Measurements from ENCODE around the gene HKDC1. TPM values are rescaled to one million over a fixed set of nuclear protein-coding genes. Genes with fewer than 3 reads are reported as not detected.
"Not testable (repeated sequence)": the region's sequence is repeated elsewhere in the genome, so short reads cannot be mapped to it uniquely, and the experiment has no call there.

Gene HKDC1
- total RNA-seq, 1 donor from 2014 or later: 12.0 TPM

DNA sequence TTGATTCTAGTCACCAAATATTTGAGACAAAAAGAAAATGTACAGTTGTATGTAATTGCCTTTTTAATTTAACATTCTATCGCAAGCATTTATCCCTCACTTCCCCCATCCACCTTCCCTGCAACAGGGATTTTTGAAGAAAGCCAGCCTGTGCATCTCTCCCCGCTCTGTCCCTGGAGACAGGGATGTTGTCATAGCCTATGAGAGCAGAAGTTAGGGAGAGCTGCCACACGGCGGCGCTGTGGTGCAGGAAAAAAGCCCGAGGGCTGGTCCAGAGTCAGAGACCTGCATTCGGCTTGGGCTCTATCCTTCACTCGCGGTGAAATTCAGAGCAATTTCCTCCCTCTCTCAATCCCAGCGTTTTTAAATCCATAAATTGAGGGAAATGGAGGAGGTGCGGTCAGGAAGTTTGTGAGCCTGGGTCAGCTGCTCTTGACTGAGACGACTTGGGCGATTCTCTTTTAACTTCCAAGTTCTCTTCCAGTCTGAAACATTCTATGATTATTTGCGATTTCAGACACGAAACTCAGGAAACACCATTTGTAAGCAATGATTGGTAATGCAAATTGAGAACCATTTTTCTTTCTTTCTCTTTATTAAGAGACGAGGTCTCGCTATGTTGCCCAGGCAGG lies 17.5 kb downstream of the HKDC1 start:
- ATAC-seq (peak; percentile 97), DNase-seq (ENCODE audit: low spot score) (peak; percentile 94)
- intact Hi-C loops (cut with DNase I): loop anchor here (2.0 kb wide), 1 partner anchor 155 kb away; no protein-coding TSS in a partner anchor

DNA sequence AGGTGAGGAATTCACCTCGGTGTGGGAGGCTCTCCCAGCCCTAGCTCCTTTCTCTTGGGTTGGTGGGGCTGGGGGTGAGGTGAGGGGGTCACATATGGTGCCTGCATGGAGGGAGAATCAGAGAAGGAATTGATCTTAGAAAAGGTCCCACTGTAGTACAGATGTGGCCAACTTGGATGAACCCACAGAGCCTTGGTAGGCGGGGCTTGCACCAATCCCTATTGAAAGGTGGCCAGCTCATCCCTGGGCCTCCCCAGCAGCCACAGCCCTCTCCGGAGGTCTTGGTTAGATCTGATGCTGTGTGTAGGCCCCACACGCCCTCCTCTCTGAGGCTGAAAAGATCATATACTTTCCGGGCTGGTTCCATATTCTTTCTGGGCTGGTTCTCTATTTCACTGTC lies 19.0 kb downstream of the HKDC1 start:
- no peak for DNase-seq (ENCODE audit: low spot score)
- no peak for ATAC-seq
- intact Hi-C loops (cut with DNase I): loop anchor here (2.0 kb wide), 1 partner anchor 154 kb away; no protein-coding TSS in a partner anchor

DNA sequence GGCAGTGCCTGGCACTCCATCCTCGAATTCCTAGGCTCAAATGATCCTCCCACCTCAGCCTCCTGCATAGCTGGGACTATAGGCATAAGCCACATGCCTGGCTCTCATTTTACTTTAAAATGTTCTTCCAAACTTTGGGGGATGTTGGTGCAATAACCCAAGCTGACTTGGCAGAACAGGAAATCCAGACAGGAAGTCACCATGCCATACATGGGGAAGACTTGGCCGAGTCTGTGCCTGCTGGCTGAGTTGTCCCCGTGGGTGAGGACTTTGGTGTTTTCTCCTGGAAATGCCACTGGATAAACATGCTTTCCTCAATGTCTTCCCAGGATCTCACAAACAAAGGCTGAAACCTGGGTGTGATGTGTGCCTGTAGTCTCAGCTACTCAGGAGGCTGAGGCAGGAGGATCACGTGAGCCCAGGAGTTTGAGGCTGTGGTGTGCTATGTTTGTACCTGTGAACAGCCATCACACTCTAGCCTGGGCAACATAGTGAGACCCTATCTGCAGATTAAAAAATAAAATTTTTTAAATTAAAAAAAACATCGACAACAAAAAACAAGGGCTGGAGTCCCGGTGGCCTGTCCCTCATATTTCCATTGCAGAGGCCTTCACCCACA lies 19.8 kb downstream of the HKDC1 start:
- no peak for DNase-seq (ENCODE audit: low spot score)
- ATAC-seq: peak; percentile 5

DNA sequence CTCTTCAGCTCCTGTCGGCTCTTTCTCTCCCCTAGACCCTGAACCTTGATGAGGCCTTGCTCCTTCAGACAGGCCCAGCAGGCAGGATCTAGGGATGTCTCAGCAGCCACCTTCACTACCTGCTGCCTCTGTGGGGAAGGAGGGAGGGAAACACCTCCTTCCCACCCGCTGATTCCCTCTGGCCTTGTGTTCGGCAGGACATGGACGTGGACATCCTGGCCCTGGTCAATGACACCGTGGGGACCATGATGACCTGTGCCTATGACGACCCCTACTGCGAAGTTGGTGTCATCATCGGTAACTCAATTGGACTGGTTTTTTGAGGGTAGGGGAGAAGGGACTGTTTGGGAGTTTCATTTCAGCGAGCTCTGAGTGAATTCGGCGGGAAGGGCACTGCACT lies 20.3 kb downstream of the HKDC1 start:
- ATAC-seq: no peak
- intact Hi-C loops (cut with DNase I): no loop called here
- DNase-seq (ENCODE audit: low spot score): no peak

More for the DNA sequence above, 19.8 kb downstream of the HKDC1 start:
- intact Hi-C loops (cut with DNase I): loop anchor here (2.0 kb wide), 1 partner anchor 153 kb away; no protein-coding TSS in a partner anchor

DNA sequence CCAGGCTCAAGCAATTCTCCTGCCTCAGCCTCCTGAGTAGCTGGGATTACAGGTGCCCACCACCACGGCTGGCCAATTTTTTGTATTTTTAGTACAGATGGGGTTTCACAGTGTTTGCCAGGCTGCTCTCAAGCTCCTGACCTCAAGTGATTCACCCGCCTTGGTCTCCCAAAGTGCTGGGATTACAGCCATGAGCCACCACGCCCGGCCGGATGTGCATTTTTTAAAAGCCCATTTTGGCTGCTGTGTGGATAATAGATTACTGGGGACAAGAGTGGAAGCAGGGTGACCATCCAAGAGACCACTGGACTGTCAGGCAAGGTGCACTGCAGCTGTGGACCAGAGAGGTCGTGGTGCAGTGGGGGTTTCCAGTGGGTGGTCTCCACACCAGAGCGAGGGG lies 21.4 kb downstream of the HKDC1 start:
- ATAC-seq: no peak
- DNase-seq (ENCODE audit: low spot score): no peak
- intact Hi-C loops (cut with DNase I): no loop called here

DNA sequence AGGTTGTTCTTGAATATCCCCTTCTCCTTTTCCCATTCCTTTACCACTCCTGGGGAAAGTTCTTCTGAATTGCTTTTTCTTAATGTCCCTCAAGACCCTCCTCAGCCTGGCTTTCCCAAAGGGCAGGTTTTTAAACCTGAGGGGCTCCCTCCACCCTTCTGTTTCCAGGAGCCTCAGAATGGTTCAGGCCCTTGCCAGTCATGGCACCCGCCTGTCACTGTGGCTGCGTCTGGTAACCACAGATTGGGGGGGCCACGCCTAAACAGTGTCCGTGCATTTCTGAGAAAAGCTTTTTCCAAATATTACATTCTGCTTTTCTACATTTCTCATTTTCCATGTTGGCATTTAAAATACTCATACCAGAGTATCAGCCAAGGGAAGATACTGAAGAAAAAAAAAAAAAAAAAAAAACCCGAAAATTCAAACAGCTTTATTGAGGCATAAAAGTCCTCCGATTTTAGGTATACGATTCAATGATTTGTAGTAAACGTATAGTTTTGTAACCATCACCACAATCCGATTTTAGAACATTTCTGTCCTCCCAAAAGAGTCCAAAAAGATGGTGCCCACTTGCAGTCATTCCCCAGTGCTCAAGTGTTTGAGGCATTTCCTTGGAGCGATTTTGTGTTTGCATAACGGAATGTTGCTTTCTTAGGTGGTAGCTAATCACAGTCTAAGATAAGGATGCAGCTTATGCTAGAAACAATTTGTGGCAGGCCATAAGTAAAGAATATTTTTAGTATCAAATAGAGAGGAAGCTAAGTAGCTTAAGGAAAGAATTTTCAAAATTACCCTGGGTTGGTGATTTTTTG lies 22.1 kb downstream of the HKDC1 start:
- intact Hi-C loops (cut with DNase I): no loop called here
- no peak for DNase-seq (ENCODE audit: low spot score)

DNA sequence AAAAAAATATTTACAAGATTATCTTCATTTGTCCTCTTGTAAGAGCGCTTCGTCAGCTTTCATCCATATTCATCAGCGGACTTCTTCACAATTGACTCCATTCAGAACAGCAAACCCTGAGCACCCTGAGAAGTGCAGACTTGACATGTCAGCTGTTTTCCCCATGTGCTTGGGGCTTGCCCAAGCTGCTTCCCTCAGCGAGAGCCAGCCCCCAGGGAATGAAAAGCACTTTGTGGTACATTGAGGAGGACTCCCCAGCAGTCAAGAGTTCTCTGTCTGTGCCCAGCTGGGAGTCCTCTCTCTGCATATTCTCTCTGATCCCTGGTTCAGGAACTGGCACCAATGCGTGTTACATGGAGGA lies 22.7 kb downstream of the HKDC1 start:
- ATAC-seq: peak; percentile 71
- DNase-seq (ENCODE audit: low spot score): no peak
- intact Hi-C loops (cut with DNase I): no loop called here

More for the DNA sequence above, 22.1 kb downstream of the HKDC1 start:
- no peak for ATAC-seq

DNA sequence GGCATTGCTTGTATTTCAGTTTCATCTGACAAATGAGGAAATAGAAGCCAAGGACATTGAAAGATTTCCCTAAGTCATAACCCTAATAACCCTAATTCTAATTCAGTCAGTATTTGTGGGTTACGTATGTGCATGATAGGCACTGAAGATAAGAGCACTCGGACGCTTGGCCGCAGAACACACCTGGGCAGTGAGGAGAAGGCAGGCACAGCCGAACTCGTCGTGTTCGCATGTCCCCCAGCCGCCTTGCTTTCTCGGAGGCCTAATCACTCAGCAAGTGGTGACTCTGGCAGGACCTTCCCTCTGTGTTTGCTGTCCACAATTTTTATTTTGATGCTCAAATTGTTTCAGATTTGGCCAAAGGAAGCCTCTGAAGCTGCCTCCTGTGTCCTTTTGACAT lies 23.7 kb downstream of the HKDC1 start:
- no peak for ATAC-seq
- DNase-seq (ENCODE audit: low spot score): no peak
- intact Hi-C loops (cut with DNase I): loop anchor here (2.0 kb wide), 1 partner anchor 75 kb away; no protein-coding TSS in a partner anchor

DNA sequence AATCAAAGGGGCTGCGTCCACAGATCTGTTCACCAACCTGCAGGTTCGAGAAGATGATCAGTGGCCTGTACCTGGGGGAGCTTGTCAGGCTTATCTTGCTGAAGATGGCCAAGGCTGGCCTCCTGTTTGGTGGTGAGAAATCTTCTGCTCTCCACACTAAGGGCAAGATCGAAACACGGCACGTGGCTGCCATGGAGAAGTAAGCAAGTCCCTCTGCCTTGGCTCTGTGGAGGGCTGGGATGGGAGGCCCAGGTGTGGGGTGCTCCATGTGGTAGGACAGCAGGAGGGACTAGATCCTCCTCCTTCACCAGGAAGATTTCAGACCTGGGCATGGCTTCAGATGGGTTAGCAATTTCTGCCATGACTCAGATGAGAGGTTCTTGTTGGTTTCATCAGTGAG lies 25.9 kb downstream of the HKDC1 start:
- DNase-seq (ENCODE audit: low spot score) (no peak), ATAC-seq (no peak)
- intact Hi-C loops (cut with DNase I): no loop called here

DNA sequence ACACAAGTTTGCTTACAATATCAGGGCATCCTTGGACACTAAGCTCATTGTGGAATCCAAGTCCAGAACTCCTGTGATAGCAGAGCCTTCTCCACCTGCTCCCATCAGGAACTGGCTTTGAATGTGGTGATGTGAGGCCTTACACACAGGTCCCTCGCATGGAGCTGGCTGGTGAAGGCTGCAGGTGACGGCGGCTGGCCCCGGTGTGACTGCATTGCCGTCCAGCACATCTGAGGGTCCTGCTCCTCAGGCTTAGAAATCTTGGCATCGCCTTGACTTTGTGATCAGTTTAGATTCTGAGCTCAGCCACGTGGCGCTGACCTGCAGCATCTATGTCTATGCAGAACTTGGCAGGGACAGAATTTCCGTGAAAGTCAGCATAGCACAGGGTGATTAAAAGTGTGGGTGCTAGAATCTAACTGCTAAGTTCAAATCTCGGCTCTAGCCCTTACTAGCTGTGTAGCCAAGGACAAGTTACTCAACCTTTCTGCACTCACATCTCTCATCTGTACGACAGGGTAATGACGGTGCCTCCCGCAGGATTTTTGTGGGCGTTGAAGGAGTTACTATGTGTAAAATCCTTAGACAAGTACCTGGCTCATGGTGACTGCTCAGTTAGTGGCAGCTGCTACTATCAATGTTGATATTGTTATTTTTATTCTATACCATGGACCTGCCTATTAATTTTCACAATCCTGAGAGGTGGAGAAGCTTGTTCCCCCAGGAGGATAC lies 26.6 kb downstream of the HKDC1 start:
- ATAC-seq (no peak), DNase-seq (ENCODE audit: low spot score) (no peak)
- intact Hi-C loops (cut with DNase I): no loop called here

DNA sequence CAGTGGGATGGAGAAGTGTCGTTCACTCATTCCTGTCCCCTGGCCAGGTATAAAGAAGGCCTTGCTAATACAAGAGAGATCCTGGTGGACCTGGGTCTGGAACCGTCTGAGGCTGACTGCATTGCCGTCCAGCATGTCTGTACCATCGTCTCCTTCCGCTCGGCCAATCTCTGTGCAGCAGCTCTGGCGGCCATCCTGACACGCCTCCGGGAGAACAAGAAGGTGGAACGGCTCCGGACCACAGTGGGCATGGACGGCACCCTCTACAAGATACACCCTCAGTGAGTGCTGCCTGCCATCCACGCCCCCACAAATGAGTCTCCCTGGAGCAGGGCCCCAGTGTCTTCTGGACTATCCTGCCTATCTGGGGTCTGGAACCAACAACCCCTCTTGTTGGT lies 27.2 kb downstream of the HKDC1 start:
- DNase-seq (ENCODE audit: low spot score) (no peak), ATAC-seq (no peak)
- intact Hi-C loops (cut with DNase I): no loop called here

DNA sequence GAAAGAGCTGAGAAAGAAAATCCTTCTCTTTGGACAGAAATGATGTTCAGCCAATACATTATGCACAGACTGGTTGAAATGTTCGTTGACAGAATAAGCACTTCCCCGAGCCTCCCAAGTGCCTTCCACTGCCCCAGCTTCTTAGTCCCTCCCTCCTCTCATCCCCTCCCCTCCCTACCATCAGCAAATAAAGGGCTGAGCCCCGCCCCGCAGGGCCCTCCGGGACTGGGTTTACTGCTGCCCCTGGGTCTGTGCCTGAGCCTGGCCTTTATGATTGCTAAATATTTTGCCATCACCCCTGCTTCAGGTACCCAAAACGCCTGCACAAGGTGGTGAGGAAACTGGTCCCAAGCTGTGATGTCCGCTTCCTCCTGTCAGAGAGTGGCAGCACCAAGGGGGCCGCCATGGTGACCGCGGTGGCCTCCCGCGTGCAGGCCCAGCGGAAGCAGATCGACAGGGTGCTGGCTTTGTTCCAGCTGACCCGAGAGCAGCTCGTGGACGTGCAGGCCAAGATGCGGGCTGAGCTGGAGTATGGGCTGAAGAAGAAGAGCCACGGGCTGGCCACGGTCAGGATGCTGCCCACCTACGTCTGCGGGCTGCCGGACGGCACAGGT lies 28.1 kb downstream of the HKDC1 start:
- ATAC-seq: no peak
- DNase-seq (ENCODE audit: low spot score): no peak
- intact Hi-C loops (cut with DNase I): no loop called here

DNA sequence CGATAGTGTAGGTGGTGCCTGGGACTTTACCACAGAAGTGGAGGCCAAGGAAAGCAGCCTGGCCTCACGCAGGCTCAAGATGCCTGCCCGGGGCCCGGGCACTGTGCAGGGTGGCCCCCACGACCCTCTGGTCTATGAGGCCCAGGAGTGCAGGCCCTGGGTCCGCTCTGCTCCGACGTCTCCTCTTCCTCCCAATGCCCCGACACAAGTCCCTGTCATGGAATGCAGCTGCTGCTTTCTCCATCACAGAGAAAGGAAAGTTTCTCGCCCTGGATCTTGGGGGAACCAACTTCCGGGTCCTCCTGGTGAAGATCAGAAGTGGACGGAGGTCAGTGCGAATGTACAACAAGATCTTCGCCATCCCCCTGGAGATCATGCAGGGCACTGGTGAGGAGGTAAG lies 29.9 kb downstream of the HKDC1 start:
- intact Hi-C loops (cut with DNase I): no loop called here
- DNase-seq (ENCODE audit: low spot score): no peak
- ATAC-seq: no peak

DNA sequence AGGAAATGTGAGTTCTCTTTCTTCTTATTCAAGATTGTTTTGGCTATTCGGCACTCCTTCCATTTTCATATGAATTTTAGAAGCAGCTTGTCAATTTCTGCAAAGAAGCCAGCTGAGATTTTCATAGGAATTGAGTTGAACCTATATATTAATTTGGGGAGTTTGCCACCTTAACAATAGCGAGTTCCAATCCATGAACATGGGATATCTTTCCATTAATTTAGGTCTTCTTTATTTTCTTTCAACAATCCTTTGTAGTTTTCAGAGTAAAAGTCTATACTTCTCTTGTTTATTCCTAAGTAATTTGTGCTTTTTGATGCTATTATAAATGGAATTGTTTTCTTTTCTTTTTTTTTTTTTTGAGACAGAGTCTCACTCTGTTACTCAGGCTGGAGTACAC lies 31.3 kb downstream of the HKDC1 start:
- intact Hi-C loops (cut with DNase I); DNase-seq (ENCODE audit: low spot score): not testable (repeated sequence)

DNA sequence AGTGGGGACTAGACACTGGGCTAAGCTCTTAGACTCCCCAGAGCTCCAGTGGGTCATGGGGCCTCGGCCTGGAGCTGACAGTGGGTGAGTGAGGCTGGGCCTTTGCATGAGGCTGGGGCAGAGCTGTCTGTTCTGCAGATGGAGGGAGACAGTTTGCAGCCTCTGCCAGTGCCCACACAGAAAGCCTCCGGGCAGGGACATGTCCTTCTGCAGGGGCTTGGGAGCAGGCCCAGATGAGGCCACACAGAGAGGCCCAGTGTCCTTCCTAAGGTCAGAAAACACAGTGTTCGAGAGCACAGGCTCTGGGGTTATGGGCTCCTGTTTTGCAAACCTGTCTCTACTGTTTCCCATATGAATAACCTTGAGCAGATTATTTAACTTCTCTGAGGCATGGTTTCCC lies 33.0 kb downstream of the HKDC1 start:
- DNase-seq (ENCODE audit: low spot score): no peak
- no peak for ATAC-seq
- intact Hi-C loops (cut with DNase I): no loop called here

More for the DNA sequence above, 31.3 kb downstream of the HKDC1 start:
- ATAC-seq: not testable (repeated sequence)

DNA sequence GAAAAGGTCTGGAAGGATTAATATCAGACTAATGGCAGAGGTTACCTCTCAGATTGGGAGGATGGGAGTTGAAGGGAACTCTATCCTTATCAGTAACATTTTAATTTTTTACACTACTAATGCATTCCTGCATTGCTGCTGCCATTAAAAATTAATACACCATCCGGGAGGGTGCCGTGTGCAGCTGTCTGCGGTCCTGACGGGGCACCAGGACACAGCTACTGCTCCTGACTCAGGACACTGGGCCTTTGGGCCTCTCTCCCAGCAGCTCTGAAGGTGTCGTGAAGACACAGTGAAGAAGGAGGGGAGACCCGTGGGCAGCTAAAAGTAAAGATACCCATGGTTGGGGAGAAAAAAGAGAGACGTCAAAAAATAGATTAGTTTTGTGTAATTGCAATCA lies 34.7 kb downstream of the HKDC1 start:
- no peak for DNase-seq (ENCODE audit: low spot score)
- intact Hi-C loops (cut with DNase I): no loop called here
- ATAC-seq: no peak

DNA sequence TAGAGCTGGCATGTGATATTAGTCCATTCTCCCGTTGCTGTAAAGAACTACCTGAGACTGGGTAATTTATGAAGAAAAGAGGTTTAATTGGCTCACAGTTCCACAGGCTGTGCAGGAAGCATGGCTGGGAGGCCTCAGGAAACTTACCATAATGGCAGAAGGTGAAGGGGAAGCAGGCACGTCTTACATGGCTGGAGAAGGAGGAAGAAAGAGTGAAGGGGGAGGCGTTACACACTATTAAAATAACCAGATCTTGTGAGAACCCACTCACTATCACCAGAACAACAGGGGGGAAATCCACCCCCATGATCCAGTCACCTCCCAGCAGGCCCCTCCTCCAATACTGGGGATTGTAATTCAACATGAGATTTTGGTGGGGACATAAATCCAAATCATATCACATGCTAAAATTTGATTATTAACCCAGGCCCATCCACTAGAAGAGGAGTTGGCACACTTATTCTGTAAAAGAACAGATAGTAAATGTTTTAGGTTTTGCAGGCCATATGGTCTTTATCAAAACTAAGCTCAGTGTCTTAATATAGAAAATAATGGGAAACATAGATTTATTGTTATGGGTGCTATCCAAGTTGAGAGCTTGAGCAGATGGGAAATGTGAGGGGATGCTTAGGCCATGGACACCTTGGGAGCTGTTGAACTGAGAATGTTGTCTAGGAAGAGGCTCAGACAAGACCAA lies 39.6 kb downstream of the HKDC1 start:
- intact Hi-C loops (cut with DNase I): no loop called here
- DNase-seq (ENCODE audit: low spot score) (no peak), ATAC-seq (no peak)

DNA sequence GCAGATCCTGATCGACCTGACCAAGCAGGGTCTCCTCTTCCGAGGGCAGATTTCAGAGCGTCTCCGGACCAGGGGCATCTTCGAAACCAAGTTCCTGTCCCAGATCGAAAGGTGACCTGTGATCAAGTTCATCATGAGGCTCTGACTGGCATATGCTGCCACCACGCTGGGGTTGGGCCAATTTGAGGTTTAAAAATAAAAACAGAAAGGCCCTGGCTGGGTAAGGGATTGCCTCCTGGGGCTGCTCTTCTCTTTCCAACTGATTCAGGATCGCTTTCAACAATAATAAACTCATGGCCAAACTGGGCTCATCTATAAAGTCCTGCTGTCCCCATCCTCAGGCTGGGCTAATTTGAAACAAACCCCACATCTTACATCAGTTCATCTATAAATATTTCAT lies 41.1 kb downstream of the HKDC1 start:
- ATAC-seq: no peak

More for the DNA sequence above, 41.1 kb downstream of the HKDC1 start:
- intact Hi-C loops (cut with DNase I): no loop called here
- no peak for DNase-seq (ENCODE audit: low spot score)
